Stimulated activated CD4-positive, alpha-beta T cell treated with anti-CD3 and anti-CD28 coated beads, Interleukin-1b, Interleukin-23, amount 100 ng/mL, for 24 hours (primary cell): ENCODE measurements around the gene MEDAG.

Experiments used
- DNase-seq, 4 experiments: peaks; one replicate each; pipeline ENCODE4 v3.0.0-alpha.2; 2020; ENCODE audit warnings: low read depth in 4 of 4, low spot score in 1 of 4

Gene MEDAG

DNA sequence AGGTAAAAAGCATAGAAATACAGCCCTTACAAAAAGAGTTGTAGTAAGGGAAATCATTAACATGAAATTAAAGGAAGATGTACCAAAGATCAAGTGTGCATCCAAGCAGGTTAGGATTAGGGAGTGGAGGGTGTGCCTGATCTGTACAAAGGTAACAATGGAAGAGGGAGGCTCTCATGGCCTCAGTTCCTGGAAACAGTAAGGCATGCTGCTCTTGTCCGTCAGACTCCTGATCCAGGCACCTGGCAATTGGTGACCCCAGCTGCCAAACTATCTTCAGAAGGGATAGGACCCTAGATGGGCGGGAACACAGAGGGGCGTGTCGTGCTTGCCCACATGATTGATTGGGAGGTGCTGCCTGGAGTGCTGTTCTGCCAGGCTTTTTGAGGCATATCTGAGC lies 30.9 kb downstream of the MEDAG start:
- no peak for DNase-seq

GRCh38 chr13:30943881-30944280 lies 37.8 kb downstream of the MEDAG start:
- DNase-seq = no peak

DNA sequence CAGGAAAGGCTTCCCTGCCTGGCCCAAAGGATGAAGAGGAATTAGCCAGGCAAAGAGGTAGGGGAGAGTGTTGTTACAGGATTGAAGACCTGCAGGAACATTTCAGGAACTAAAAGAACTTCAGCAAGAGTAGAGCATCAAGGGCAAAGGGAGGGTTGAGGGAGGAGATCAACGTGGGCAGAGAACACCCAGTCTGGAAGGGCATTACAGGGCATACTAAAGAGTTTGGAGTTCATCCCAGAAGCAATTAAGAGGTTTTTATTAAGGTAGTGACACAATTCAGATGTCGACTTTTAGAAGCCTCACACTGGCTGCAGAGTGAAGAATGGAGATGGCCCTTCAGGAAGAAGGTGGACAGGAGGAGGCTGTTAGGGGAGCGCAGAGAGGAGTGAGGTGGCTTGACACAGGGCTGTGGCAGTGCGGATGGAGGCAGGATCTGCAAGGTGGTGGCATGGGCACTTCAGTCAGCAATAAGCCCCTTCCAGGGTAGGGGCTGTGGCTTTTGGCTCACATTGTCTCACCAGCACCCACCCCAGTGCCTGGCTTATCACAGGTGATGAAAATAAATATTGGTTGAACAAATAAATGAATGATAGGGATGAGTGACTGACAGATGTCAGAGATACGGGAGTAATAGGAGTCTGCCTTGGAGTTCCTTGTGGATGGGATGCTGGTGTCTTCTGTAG lies 51.3 kb downstream of the MEDAG start:
- no peak for DNase-seq

DNA sequence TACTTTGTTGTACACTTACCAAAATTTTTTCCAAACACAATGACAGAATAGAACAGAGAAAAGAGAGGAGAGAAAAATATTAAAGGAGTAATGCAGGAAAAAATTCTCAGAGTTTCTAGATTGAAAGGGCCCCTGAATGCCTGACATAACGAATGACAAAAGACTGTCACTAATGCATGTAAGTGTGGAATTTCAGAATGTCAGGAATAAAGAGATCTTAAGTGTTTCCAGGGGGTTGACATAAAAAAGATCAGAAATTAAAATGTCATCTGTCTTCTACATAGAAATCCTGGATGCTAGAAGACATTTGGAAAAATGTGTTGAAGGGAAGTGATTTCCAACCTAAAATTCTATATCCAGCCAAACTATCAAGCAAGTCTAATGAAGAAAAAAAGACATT lies 53.6 kb downstream of the MEDAG start:
- DNase-seq = no peak

DNA sequence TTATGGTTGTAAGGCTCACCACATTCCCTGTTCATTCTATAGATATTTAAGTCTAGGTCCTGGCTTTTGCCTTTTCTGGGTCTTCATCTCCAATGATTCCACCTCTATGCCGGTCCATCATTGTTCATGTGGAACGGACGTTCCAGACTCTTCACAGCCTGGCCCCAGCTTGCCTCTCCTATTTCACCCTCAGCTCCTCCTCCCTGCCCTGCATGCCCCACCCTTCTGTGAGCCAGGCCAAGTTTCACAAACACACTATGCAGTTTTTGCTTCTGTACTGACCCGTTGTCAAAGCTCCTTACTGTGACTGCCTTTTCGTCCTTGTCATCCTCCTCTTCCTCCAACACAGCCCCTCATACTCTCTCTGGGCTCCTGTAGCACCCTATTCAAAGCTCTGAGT lies 57.7 kb downstream of the MEDAG start:
- DNase-seq = no peak

DNA sequence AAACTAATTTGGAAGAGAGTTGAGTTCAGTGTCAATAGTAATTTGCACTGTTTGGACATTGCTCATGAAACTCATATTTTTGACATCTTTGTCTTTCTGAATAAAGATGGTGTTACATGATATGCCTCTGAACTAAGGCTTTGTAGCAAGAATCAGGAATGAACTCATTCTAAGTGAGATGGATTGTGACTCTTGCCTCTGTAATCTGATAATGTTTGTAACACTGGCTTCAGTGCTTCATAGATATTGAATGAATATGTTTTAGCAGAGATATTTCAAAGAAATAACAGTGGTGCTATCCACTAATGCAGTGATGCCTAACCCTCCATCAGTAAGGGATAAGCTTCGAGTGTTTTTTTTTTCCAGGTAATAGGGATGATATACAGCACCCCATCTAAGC lies 59.3 kb downstream of the MEDAG start:
- no peak for DNase-seq

DNA sequence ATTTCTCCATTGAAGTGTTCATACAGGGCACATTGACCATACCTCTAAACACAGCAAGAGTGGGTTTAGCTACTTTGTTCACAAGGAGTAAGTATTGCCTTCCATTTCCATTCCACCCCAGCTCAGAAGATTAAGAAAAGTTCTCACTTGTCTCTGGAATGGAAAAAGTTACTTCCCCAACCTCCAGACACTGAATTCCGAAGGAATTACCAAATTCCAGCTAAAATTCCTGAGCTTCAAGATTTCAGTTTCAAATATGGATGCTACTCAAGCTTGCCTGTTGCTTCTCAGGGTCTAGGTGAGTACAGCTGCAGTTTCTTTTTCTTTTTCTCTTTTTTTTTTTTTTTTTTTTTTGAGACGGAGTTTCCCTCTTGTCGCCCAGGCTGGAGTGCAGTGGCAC lies 60.0 kb downstream of the MEDAG start:
- DNase-seq = no peak

DNA sequence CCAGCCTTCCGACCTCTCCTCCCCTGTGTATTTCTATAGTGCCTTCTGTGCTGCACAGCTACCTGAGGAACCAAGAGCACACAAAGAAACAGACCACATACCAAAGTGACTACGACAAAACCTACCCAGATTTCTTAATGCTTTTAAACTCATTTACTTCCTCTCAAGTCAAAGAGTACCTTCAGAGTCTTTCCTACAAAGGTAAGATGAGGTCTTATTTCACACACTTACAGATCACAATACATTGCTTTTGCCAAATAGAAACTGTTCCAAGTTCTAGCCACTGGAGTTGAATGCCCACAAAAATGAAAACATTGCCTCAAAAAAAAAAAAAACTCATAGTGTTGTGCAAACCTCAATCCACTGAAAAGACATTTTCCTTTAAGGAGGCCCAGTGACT lies 62.8 kb downstream of the MEDAG start:
- DNase-seq = no peak

DNA sequence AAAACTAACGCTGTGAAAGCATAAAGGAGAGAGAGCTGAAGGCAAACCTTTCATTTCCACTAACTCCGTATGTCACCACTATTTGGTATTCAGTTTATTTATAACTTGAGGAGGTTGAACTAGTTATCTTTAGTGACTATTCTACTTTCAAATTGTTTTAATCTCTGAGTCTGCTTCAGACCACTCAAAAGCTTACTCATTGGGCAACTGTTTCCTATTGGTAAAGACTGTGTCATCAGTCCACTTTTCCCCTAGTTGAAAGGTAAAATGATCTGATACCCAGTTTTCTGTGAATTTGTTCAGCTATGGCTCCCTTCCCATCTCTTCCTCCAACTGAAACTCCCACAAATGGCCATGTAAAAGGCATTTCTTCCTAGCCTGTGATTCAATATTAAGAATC lies 65.5 kb downstream of the MEDAG start:
- DNase-seq = no peak

GRCh38 chr13:30972888-30973377 lies 66.9 kb downstream of the MEDAG start:
- DNase-seq = no peak

- DNase-seq = no peak
Measured at GRCh38 chr13:30974350-30974749, 68.3 kb downstream of the MEDAG start.
